CD14-positive monocyte (primary cell): ENCODE measurements around the gene LRRC10. TPM values are rescaled to one million over a fixed set of nuclear protein-coding genes. Genes with fewer than 3 reads are reported as not detected.

Experiments used
- DNase-seq, 3 donors: peaks; one replicate each; pipeline ENCODE4 v3.0.0-alpha.2; 2011 to 2022
- H2AFZ ChIP-seq: 2 replicates; pipeline ENCODE4 v1.6.0; 2012; ENCODE audit warnings: mild to moderate bottlenecking, low read depth, low read length, inconsistent platforms; ENCODE audit not compliant: insufficient read depth, poor library complexity, severe bottlenecking
- H3K27ac ChIP-seq, 2 donors: 1 replicate in 1 of 2; 2 replicates in 1 of 2; pipeline ENCODE4 v1.5.1; 2012 to 2013; ENCODE audit warnings: low read length in 2 of 2, control low read depth in 1 of 2, inconsistent platforms in 1 of 2, low read depth in 1 of 2, mild to moderate bottlenecking in 1 of 2
- H3K27me3 ChIP-seq, 2 donors: one replicate each; pipeline versions ENCODE4 v1.6.0 to v1.6.1; 2011 to 2013; ENCODE audit warnings: low read length in 2 of 2; ENCODE audit not compliant: control insufficient read depth in 2 of 2, insufficient read depth in 2 of 2
- H3K36me3 ChIP-seq, 2 donors: replicated peaks in 1 of 2; 1 replicate in 1 of 2; 2 replicates in 1 of 2; pipeline versions ENCODE4 v1.5.1 to v1.6.1; 2012 to 2013; ENCODE audit warnings: low read length in 2 of 2, control low read depth in 1 of 2, inconsistent platforms in 1 of 2, mild to moderate bottlenecking in 1 of 2; ENCODE audit not compliant: insufficient read depth in 2 of 2, control insufficient read depth in 1 of 2
- H3K4me1 ChIP-seq, 2 donors: 1 replicate in 1 of 2; 2 replicates in 1 of 2; pipeline versions ENCODE4 v1.5.1 to v1.6.1; 2012 to 2013; ENCODE audit warnings: low read length in 2 of 2, control low read depth in 1 of 2, inconsistent platforms in 1 of 2, mild to moderate bottlenecking in 1 of 2, moderate library complexity in 1 of 2; ENCODE audit not compliant: insufficient read depth in 2 of 2, control insufficient read depth in 1 of 2
- H3K4me2 ChIP-seq: replicated peaks from 2 replicates; pipeline ENCODE3; 2012; ENCODE audit warnings: low read length, moderate library complexity, mild to moderate bottlenecking; ENCODE audit not compliant: poor library complexity, severe bottlenecking; ENCODE audit errors: extremely low read depth
- H3K4me3 ChIP-seq, 3 experiments: fragments of 200-600 bp in 1 of 3; sonication (generic) in 1 of 3; replicated peaks in 1 of 3; 1 replicate in 2 of 3; 2 replicates in 1 of 3; pipeline ENCODE4 v1.5.1; 2011 to 2013; ENCODE audit warnings: low read length in 3 of 3, mild to moderate bottlenecking in 3 of 3, control low read depth in 2 of 3, low read depth in 2 of 3, inconsistent platforms in 1 of 3, moderate library complexity in 1 of 3
- H3K79me2 ChIP-seq: 2 replicates; pipeline ENCODE4 v1.6.0; 2012; ENCODE audit warnings: mild to moderate bottlenecking, control low read depth, inconsistent platforms, low read length, moderate library complexity; ENCODE audit not compliant: insufficient read depth
- H3K9ac ChIP-seq: 2 replicates; pipeline ENCODE4 v1.6.0; 2017; ENCODE audit warnings: low read length, mild to moderate bottlenecking; ENCODE audit not compliant: insufficient read depth, poor library complexity, severe bottlenecking
- H3K9me3 ChIP-seq, 2 donors: replicated peaks in 1 of 2; 1 replicate in 1 of 2; 2 replicates in 1 of 2; pipeline versions ENCODE4 v1.5.1 to v1.6.1; 2012 to 2013; ENCODE audit warnings: low read length in 2 of 2, control low read depth in 1 of 2; ENCODE audit not compliant: control insufficient read depth in 1 of 2, insufficient read depth in 1 of 2
- H4K20me1 ChIP-seq: 2 replicates; pipeline ENCODE4 v1.6.0; 2012; ENCODE audit warnings: mild to moderate bottlenecking, low read length, control low read depth, moderate library complexity; ENCODE audit not compliant: insufficient read depth
- H3K27ac Mint-ChIP-seq, 7 donors: one replicate each; pipeline ENCODE4 v1.8.0; 2020; ENCODE audit warnings: mild to moderate bottlenecking in 7 of 7, mixed read lengths in 7 of 7, moderate library complexity in 6 of 7, inconsistent platforms in 2 of 7
- H3K27me3 Mint-ChIP-seq, 3 donors: one replicate each; pipeline ENCODE4 v1.8.0; 2021 to 2022; ENCODE audit warnings: low read depth in 3 of 3, mild to moderate bottlenecking in 3 of 3, mixed read lengths in 3 of 3, moderate library complexity in 3 of 3, inconsistent platforms in 1 of 3
- H3K36me3 Mint-ChIP-seq, 2 donors: one replicate each; pipeline ENCODE4 v1.8.0; 2020; ENCODE audit warnings: mixed read lengths in 2 of 2, inconsistent platforms in 1 of 2, mild to moderate bottlenecking in 1 of 2
- H3K4me1 Mint-ChIP-seq: one replicate; pipeline ENCODE4 v1.8.0; 2020; ENCODE audit warnings: mild to moderate bottlenecking, mixed read lengths
- H3K4me3 Mint-ChIP-seq, 2 donors: one replicate each; pipeline ENCODE4 v1.8.0; 2020; ENCODE audit warnings: mild to moderate bottlenecking in 2 of 2, mixed read lengths in 2 of 2, moderate library complexity in 1 of 2
- H3K9me3 Mint-ChIP-seq, 7 donors: one replicate each; pipeline ENCODE4 v1.8.0; 2020 to 2022; ENCODE audit warnings: mixed read lengths in 7 of 7, mild to moderate bottlenecking in 6 of 7, moderate library complexity in 6 of 7, inconsistent platforms in 2 of 7
- WGBS: methylation state at CpG from one replicate; pipeline ENCODE4 v1.1.5; 2013; ENCODE audit warnings: missing lambda C conversion rate; ENCODE audit not compliant: insufficient coverage; 5-methylcytosine and 5-hydroxymethylcytosine counted together
- intact Hi-C, 2 donors: fragments of 100-400 bp; cut with micrococcal nuclease; formaldehyde crosslinking; loops; one replicate each; pipeline versions ENCODE4 v1.15.0 to v1.15.1; 2023
- polyA plus RNA-seq, 3 donors: library from polyadenylated mRNA; depleted of rRNA in 1 of 3; unstranded in 2 of 3; stranded (reverse) in 1 of 3; fragments of 300-500 nt in 2 of 3; fragments of >200 nt in 1 of 3; fragmentation: Illumina TruSeq in 2 of 3; gene quantifications; 1 replicate in 2 of 3; 2 replicates in 1 of 3; pipeline ENCODE4 v1.2.3, GENCODE V29; 2012 to 2021
- TF ChIP-seq, protein P1 (sequence below): fragments of 200-600 bp; IDR thresholded peaks from one replicate; pipeline ENCODE4 v1.8.0; 2022; ENCODE audit warnings: antibody characterized with exemption, mild to moderate bottlenecking

The LRRC10 gene
- polyA plus RNA-seq, 3 donors = not detected

DNA sequence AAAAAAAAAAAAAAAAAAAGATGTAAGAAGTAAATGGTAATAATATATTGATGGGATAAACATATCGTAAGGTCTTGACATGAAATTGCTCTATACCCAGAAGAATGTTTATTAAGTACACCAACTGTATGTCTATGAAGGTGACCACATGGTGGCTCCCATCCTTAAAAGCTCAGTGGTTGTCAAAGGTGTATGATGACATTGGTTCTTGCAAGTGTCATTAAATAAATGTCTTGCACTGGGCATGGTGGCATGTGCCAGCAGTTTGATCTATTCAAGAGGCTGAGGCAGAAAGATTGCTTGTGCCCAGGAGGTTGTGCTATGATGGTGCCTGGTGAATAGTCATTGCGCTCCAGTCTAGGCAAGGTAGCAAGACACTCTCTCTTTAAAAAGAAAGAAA is 15.0 kb downstream of the LRRC10 start:
- 100% methylated on average over 1 of the region's 2 CpGs for WGBS
- peak overlapping the region in 1 of 7 donors; percentile 68 for H3K27ac Mint-ChIP-seq
- TF ChIP-seq, protein P1, sequence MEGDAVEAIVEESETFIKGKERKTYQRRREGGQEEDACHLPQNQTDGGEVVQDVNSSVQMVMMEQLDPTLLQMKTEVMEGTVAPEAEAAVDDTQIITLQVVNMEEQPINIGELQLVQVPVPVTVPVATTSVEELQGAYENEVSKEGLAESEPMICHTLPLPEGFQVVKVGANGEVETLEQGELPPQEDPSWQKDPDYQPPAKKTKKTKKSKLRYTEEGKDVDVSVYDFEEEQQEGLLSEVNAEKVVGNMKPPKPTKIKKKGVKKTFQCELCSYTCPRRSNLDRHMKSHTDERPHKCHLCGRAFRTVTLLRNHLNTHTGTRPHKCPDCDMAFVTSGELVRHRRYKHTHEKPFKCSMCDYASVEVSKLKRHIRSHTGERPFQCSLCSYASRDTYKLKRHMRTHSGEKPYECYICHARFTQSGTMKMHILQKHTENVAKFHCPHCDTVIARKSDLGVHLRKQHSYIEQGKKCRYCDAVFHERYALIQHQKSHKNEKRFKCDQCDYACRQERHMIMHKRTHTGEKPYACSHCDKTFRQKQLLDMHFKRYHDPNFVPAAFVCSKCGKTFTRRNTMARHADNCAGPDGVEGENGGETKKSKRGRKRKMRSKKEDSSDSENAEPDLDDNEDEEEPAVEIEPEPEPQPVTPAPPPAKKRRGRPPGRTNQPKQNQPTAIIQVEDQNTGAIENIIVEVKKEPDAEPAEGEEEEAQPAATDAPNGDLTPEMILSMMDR = no peak

DNA sequence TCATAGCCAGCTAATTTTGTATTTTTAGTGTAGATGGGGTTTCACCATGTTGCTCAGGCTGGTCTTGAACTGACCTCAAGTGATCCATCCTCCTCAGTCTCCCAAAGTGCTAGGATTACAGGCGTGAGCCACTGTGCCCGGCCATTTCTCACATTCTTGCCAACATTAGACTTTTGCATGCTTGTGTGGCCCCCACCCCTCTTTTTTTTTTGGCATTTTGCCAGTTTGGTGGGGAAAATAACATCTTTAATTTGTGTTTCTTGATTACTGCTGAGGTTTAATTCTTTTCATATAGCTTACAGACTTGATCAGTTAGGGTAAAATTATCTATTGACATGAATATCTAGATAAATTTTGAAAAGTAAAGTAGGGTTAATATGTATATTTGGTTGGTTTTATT is 21.6 kb downstream of the LRRC10 start:
- Mint-ChIP-seq H3K36me3 (peaks cover 55 to 63% of the 10 kb centered on the region in 2 donors), H3K27ac (peak overlapping the region in 1 of 7 donors; percentile 69), H3K4me3 (no peak overlapping the region), H3K27me3 (no peaks in the 10 kb centered on the region), H3K9me3 (no peaks in the 10 kb centered on the region), H3K4me1 (peaks cover 7% of the 10 kb centered on the region)
- H3K27ac ChIP-seq = no peak overlapping the region
- TF ChIP-seq, protein P1 = no peak
- no peaks in the 10 kb centered on the region for H4K20me1 ChIP-seq
- no peaks in the 10 kb centered on the region for H3K27me3 ChIP-seq
- no peaks in the 10 kb centered on the region for H3K9me3 ChIP-seq
- no peak overlapping the region for H3K9ac ChIP-seq
- no CpG with 5 or more reads among the region's 2 CpGs for WGBS
- no peak for DNase-seq
- H3K79me2 ChIP-seq = peaks cover 24% of the 10 kb centered on the region
- no peak overlapping the region for H2AFZ ChIP-seq
- H3K36me3 ChIP-seq = peaks cover 69 to 72% of the 10 kb centered on the region in 2 donors
- peaks cover 9 to 13% of the 10 kb centered on the region in 2 donors for H3K4me1 ChIP-seq
- no peak overlapping the region for H3K4me2 ChIP-seq
- no peak overlapping the region for H3K4me3 ChIP-seq
- intact Hi-C loops = no loop called here

More for the DNA sequence above, 15.0 kb downstream of the LRRC10 start:
- Histone ChIP-seq H3K9me3 (no peaks in the 10 kb centered on the region), H3K36me3 (peaks cover 94 to 100% of the 10 kb centered on the region in 2 donors), H3K4me1 (no peaks in the 10 kb centered on the region), H3K79me2 (no peaks in the 10 kb centered on the region), H3K4me3 (no peak overlapping the region), H3K9ac (no peak overlapping the region), H4K20me1 (no peaks in the 10 kb centered on the region), H3K27me3 (no peaks in the 10 kb centered on the region), H3K4me2 (no peak overlapping the region), H2AFZ (no peak overlapping the region), H3K27ac (no peak overlapping the region)
- intact Hi-C loops = no loop called here
- Mint-ChIP-seq H3K27me3 (peaks cover 0 to 2% (median 0%) of the 10 kb centered on the region in 3 donors), H3K4me3 (no peak overlapping the region), H3K9me3 (no peaks in the 10 kb centered on the region), H3K4me1 (no peaks in the 10 kb centered on the region), H3K36me3 (peaks cover 76 to 91% of the 10 kb centered on the region in 2 donors)
- DNase-seq = no peak
